Frontal cortex (tissue), 4 donors: ENCODE results near the gene CPN2. TPM values are rescaled to one million over a fixed set of nuclear protein-coding genes. Genes with fewer than 3 reads are reported as not detected.

Experiments
- DNase-seq, 2 donors: peaks; one replicate each; pipeline ENCODE4 v3.0.0; 2012; ENCODE audit warnings: low spot score in 2 of 2
- FAIRE-seq: peaks from 2 replicates; lab custom pipeline; 2012; peaks lifted over from hg19 to GRCh38; lab: Jason Lieb, UNC
- total RNA-seq: library from RNA; depleted of rRNA; stranded (reverse); fragments of >200 nt; gene quantifications from one replicate; pipeline ENCODE4 v1.2.3, GENCODE V29; 2014
- donor health status: control.
- donor health status: control.
- donor health status: control.

CPN2 gene
- total RNA-seq, 1 donor from 2014 or later = not detected

GRCh38 chr3:194320100-194320499, 31.0 kb downstream of the CPN2 start:
- no peak for DNase-seq
- no peak for FAIRE-seq

DNA sequence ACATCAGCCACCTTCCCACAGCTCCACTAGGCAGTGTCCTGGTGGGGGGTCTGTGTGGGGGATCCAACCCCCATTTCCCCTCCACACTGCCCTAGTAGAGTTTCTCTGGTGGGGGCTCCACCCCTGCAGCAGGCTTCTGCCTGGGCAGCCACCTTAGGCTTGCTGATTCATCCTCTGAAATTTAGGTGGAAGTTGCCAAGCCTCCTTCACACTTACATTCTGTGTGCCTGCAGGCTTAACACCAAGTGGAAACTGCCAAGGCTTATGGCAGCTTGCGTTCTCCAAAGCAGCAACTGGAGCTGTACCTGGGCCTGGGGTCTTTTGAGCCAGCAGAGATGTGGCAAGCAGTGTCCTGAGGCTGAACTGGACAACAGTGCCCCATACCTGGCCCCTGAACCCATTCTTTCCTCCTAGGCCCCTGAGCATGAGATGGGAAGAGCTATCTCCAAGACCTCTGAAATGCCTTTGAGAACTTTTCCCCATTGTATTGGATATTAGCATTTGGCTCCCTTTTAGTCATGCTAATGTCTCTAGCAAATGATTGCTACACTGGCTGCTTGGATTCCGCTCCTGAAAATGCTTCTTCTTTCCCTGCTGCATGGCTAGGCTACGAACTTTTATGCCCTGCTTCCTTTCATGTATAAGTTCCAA, 32.5 kb downstream of the CPN2 start:
- DNase-seq (no peak), FAIRE-seq (no peak)

DNA sequence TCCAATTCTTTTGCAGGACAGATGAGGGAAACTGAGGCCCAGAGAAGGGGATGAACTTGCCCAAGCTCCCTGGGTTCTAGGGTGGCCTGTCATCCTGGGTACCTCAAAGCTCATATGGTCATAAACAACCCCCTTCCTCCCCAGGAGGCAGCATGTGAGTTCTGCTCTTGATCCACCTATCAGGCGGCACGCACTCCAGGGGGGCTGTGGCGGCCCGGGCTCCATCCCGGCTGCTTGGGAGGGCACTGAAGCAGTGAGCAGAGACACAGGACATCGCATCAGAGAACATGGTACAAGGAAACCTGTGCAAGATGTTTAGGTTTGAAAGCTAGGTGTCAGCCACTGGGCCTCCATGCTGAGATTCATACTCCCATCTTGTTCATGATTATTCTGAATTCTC, 34.2 kb downstream of the CPN2 start:
- no peak for FAIRE-seq
- DNase-seq = no peak

- DNase-seq (no peak), FAIRE-seq (no peak)
Measured at GRCh38 chr3:194315965-194316361, 35.2 kb downstream of the CPN2 start.

DNA sequence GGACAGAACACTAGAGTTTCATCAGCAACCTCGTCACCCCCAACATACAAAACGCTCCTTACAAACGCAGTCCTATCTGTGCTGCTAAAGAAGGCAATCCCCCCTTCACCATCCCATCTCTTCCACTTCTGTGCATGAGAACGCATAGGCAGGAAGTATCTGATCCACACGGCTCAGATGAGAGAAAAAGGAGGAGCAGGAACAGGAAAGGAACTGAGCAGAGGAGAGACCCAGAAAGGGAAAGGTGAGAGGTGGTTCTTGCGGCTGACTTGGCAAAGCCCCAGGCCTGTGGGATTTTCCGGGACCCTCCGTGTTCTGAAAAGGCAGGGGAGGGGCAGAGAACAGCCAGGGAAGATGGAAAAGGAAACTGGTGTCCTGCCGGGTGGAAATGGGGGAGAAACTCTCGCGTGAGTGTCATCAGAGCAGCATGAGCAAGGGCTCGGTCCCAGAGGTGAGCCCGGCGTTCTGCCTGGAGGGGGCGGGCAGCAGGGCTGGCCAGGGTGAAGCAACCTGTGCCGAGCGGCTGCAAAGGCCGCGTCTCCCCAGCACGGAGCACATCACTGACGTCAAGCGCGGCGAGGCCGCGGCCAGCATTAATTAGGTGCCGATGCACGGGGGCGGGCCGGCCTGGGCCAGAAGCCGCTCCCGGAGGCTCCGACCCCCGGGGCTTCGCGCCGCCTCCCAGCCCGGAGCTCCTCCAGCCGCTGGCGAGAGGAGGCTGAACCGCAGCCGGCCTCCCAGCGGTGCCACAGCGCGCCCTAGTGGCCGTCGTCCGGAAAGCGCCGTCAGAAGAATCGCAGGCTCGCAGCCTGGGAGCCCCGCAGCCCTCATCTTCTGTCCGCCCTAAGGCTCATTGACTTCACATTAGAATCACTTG, 35.8 kb downstream of the CPN2 start:
- DNase-seq = peak; percentile 83 to 90
- FAIRE-seq = no peak

DNA sequence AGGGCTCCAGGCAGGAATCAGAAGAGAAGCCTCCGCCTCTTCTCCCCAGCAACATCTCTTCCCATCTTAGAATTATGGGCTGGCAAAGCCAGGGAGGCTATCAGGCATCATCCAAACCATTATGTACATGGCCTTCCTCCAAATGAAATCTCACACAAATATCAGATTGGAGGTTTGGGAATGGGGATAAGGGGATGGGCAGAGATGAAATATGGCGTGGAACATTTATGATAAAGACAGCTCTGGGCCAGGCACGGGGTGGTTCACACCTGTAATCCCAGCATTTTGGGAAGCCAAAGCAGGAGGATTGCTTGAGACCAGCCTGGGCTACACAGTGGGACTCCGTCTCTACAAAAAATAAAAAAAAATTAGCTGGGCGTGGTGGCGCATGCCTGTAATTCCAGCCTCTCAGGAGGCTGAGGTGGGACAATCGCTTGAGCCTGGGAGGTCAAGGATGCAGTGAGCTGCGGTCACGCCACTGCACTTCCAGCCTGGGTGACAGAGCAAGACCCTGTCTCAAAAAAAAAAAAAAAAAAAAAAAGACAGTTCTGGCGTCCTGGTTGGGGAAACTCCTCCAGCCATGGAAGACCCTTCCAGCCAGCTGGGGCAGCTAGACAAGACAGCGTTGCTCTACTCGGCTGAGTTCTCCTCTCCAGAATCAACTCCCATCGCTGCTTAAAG, 36.6 kb downstream of the CPN2 start:
- DNase-seq = no peak
- FAIRE-seq = no peak

DNA sequence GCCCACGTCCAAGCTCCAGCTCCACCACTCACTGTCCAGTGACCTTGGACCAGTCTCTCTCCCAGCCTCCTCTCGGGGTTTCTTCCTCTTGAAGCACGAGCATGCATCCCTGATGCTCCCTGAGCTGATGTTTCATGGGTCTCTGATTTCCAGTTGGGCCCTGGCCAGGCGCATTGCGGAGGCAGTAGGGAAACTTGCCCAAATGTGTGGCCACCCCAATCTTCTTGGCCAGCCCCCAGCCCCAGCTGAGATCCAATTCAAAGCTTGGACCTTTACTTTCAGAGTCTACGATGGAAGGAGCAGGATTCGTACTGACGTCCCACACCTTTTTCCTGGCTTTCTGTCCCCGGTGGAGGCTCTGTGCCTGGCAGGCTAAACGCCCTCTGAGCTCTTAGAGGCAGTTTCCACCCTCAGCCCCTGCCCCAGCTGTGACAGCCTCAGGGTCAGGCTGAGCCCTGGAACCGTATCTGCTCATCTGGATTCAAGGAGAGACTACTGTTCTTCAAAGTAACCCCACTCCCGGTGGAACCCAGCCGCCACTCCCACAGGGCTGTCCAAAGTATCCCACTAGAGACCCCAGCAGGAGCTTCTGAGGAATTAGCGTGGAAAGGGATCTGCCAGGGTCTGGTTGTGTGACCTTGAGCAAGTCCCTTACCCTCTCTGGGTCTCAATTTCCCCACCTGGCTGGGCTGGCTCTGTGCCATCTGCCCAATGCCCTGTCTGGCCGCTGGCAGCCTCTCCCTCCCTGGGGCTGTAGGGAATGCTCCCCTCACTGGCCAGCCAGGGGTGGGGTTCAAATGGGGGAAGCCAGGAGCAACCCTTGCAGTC, 37.4 kb downstream of the CPN2 start:
- FAIRE-seq (no peak), DNase-seq (no peak)

- FAIRE-seq (no peak), DNase-seq (no peak)
Measured at GRCh38 chr3:194312743-194313281, 38.3 kb downstream of the CPN2 start.

DNA sequence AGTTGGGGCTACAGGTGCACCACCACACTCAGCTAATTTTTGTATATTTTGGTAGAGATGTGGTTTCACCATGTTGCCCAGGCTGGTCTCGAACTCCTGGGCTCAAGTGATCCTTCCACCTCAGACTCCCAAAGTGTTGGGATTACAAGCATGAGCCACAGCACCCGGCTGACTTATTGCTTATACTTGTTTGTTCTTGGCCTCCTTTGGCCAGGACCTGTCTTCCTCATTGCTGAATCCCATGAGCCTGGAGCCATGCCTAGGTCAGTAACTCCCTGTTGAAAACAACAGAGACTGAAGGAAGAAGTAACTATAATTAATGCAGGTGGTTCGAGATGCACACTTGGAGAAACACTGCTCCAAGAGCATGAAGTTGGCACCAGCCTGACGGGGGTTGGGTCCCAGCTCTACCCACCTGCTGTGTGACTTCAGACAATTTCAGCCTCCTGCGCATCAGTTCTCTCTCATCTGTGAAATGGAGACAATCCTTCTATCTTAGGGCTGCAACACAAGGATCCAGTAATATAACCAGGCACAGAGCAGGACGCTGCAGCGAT, 38.9 kb downstream of the CPN2 start:
- no peak for FAIRE-seq
- DNase-seq = no peak

DNA sequence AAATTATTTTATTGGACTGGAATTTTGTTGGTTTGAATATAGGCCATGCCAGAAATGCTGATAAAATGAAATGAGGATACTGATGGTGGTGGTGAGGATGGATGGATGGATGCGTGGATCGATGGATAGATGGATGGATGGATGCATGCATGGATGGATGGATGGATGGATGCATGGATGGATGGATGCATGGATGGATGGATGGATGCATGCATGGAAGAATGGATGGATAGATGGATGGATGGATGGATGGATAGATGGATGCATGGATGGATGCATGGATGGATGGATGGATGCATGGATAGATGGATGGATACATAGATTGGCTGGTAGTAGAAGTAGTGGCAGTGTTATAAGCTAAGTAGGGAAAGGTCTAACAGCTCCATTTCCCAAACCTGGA, 40.1 kb downstream of the CPN2 start:
- DNase-seq (no peak), FAIRE-seq (no peak)

DNA sequence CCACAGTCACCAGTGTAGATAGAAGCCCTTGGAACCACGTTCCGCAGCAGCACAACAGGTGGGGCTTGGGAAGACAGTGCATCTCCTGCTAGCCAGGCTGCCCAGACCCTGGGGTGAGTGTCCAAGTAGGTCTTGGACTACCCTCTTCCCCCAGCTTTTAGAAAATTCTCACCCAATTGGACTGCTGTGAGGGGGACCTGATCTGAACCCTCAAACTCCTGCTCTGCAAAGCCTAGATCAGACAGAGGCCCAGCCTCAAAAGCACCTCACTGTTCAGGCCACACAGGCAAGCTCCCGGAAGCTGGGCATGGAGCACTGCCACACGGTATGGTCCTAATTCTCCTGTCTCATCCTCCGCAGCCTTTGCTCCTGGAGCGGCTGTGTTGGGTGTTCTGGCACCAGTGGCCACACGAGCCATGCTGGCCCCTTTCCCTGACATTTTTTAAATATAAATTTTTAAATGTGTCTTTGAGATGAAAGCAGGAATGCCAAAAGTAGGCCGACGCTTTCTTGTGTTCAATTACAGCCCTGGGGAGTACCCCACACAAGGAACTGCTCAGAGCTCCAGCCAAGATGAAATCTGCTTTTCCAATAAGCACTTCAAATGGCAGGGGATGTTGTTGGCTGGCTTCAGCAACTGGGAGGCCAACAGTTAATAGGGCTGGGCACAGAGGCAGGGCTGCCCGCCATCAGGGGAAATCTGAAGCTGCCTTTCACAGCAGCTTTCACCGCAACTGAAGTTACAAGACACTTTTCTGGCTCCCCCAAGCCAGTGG, 40.9 kb downstream of the CPN2 start:
- DNase-seq (no peak), FAIRE-seq (no peak)

DNA sequence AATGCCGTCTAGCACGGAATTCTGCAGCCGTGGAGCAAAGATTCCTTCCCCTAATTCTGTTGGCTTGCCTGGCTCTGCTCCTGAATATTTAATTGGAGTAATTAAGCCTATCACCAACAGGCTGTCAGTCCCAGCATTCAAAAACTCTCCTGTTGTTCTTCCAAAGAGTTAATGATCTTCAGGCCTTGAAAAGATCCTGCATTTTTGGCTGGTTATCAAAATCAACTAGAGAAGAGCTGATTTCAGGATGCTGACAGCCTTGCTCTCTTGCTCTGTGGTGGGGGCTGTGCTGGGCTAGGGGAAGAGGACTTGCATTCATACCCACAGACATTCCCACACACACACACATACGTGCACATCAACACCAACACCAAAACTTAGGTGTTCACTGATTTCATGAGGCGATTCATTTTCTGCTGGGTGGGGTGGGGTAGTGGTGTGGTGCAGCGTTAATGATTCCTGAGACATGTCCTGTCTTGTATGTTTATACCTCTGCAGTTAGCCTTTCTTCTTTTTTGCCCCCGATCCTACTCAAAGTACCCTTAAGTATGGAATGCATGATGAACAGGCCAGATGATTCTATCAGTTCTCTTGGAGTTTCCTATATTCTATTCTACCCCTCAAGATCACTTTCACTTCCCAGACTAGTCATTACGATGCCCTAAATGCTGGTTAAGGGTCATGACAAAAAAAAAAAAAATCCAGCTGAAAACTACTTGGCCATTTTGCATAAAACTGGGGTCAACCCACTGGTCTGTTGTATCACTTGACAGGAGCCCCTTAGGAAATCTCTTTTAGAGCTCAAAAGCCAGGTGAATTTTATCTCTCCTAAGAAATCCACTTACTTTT, 42.3 kb downstream of the CPN2 start:
- DNase-seq (no peak), FAIRE-seq (no peak)

DNA sequence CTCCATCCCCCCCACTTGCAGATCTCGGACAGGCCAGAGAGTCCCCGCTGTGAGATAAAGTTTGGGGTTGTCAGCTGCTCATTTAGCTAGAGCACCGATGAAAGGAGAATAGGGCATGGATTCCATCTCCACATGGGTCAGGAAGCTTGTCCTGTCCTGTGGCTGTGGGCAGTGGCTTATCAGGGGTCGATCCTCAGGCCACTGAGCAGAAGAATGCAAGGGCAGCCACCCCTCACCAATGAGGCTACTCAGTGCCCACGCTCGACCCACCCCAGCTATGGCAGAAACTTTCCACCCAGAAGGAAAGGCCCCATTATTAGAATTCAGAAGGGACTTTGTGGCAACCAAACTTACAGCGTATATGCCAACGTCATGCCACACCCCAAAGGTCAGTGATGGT, 43.3 kb downstream of the CPN2 start:
- FAIRE-seq = no peak
- DNase-seq = no peak

GRCh38 chr3:194306771-194307640, 44.1 kb downstream of the CPN2 start:
- no peak for DNase-seq
- no peak for FAIRE-seq

DNA sequence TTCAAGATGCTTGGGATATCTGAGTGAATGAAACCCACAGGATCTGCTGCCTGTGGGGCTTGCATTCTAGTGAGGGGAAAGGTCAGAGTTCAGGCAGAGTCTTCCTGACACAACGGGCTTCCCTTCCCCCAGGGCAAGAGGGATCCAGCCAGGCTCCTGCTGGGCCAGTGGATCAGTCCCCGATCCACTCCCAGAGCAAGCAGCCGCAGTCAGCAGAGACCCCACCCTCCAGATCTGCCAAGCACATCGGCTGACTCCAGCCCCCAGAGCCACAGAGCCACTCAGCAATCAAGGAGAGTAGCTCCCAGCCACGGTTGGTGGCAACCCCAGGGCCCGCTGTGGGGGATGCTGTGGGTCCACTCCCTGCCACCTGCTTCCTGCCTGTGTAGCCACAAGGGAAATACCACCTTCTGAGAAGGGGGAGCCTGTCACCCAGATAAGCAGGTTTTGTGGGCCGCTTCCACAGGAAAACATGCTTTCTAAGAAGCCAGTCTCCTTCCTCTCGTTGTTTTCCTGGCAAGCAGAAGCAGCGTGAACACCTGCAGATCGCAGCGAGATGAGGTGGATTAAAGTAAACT, 44.9 kb downstream of the CPN2 start:
- FAIRE-seq = no peak
- DNase-seq = no peak

GRCh38 chr3:194305356-194306108, 45.6 kb downstream of the CPN2 start:
- no peak for DNase-seq
- no peak for FAIRE-seq
